GM12878 (cell line): ENCODE measurements around the gene SMPDL3B. TPM values are rescaled to one million over a fixed set of nuclear protein-coding genes. Genes with fewer than 3 reads are reported as not detected.

Experiments used
- ATAC-seq: fragments of 200-7000 bp; cut with Tn5 transposase; 3 replicates; pipeline ENCODE4 v1.9.1; 2020; ENCODE audit warnings: mild to moderate bottlenecking, moderate library complexity
- BruUV-seq: library from RNA; stranded (reverse); fragments of 400-500 nt; replicated peaks from 2 replicates; lab custom pipeline; 2021; lab: Mats Ljungman, UMichigan
- CTCF ChIA-PET: fragments of 300-600 bp; sonication (Branson Sonifier 250); formaldehyde crosslinking; extraction: SDS; loops from one replicate; lab custom pipeline; 2021; ENCODE audit warnings: inconsistent platforms; lab: Yijun Ruan, JAX
- POLR2A ChIA-PET: fragments of 350-600 bp; formaldehyde crosslinking; extraction: SDS; loops from one replicate; lab custom pipeline; 2021; ENCODE audit warnings: inconsistent platforms; lab: Charles Lee
- RAD21 ChIA-PET: fragments of 300-600 bp; sonication (Branson Sonifier 250); formaldehyde crosslinking; loops from one replicate; lab custom pipeline; 2023; ENCODE audit warnings: antibody characterized with exemption; ENCODE audit not compliant: unreplicated experiment; lab: Charles Lee
- SMC1A ChIA-PET: fragments of 300-600 bp; sonication (Branson Sonifier 250); formaldehyde crosslinking; loops from one replicate; lab custom pipeline; 2023; ENCODE audit not compliant: unreplicated experiment, uncharacterized antibody; lab: Charles Lee
- DNase-seq: peaks from one replicate; pipeline ENCODE4 v3.0.0-alpha.2; 2011; ENCODE audit warnings: low read depth, low spot score
- FAIRE-seq: peaks from 3 replicates; lab custom pipeline; 2011; peaks lifted over from hg19 to GRCh38; lab: Jason Lieb, UNC
- H2AFZ ChIP-seq: 2 replicates; pipeline ENCODE4 v1.6.0; 2011; ENCODE audit warnings: low read depth, low read length, control low read depth; ENCODE audit not compliant: control insufficient read depth
- H3K27ac ChIP-seq: 2 replicates; pipeline ENCODE4 v1.5.1; 2011; ENCODE audit warnings: control low read depth; ENCODE audit not compliant: control insufficient read depth, insufficient read depth
- H3K27me3 ChIP-seq, 2 experiments: replicated peaks in 1 of 2; 2 replicates each; pipeline versions ENCODE4 v1.6.0 to v1.6.1; 2011; ENCODE audit warnings: low read length in 1 of 2; ENCODE audit not compliant: control insufficient read depth in 2 of 2, insufficient read depth in 2 of 2
- H3K36me3 ChIP-seq, 2 experiments: 2 replicates each; pipeline ENCODE4 v1.5.1; 2011; ENCODE audit warnings: low read length in 1 of 2; ENCODE audit not compliant: control insufficient read depth in 2 of 2, insufficient read depth in 2 of 2
- H3K4me1 ChIP-seq: 2 replicates; pipeline ENCODE4 v1.6.1; 2011; ENCODE audit warnings: mild to moderate bottlenecking, low read length, moderate library complexity, mixed read lengths; ENCODE audit not compliant: control insufficient read depth, insufficient read depth
- H3K4me2 ChIP-seq: 2 replicates; pipeline ENCODE4 v1.6.0; 2011; ENCODE audit warnings: control low read depth; ENCODE audit not compliant: control insufficient read depth, insufficient read depth
- H3K4me3 ChIP-seq: fragments of 200-600 bp; sonication (generic); 2 replicates; pipeline ENCODE4 v1.5.1; 2016
- H3K79me2 ChIP-seq: 2 replicates; pipeline ENCODE4 v1.6.0; 2011; ENCODE audit warnings: low read length; ENCODE audit not compliant: control insufficient read depth, insufficient read depth
- H3K9ac ChIP-seq: 2 replicates; pipeline ENCODE4 v1.8.0; 2011; ENCODE audit warnings: low read length, control low read depth, mixed read lengths; ENCODE audit not compliant: control insufficient read depth, insufficient read depth
- H3K9me3 ChIP-seq: replicated peaks from 3 replicates; pipeline ENCODE4 v1.5.1; 2011; ENCODE audit warnings: mild to moderate bottlenecking, low read length; ENCODE audit not compliant: control insufficient read depth, insufficient read depth
- H4K20me1 ChIP-seq: 2 replicates; pipeline ENCODE4 v1.6.0; 2011; ENCODE audit not compliant: control insufficient read depth, insufficient read depth
- ASH2L ChIP-seq: fragments of 300-600, 200-600 bp; sonication (generic); IDR thresholded peaks from 2 replicates; pipeline ENCODE4 v1.6.1; 2017; ENCODE audit warnings: low read depth, mild to moderate bottlenecking, borderline replicate concordance
- CBX3 ChIP-seq: fragments of 200-600 bp; sonication (generic); IDR thresholded peaks from 2 replicates; pipeline ENCODE4 v1.6.1; 2016; ENCODE audit warnings: low read depth, borderline replicate concordance
- CTCF ChIP-seq, 3 experiments: IDR thresholded peaks in 2 of 3; conservative IDR thresholded peaks in 1 of 3; 2 replicates each; pipeline ENCODE4 v1.5.1; 2011; ENCODE audit warnings: low read depth in 3 of 3, low read length in 3 of 3, mild to moderate bottlenecking in 3 of 3, control low read depth in 2 of 3, moderate library complexity in 2 of 3, inconsistent platforms in 1 of 3, mixed read lengths in 1 of 3; ENCODE audit not compliant: control insufficient read depth in 2 of 3, insufficient read depth in 1 of 3; ENCODE audit errors: extremely low read depth in 1 of 3
- DPF2 ChIP-seq: fragments of 450-650 bp; IDR thresholded peaks from 2 replicates; pipeline ENCODE4 v1.6.1; 2017; ENCODE audit warnings: mild to moderate bottlenecking
- HCFC1 ChIP-seq: fragments of 150-350 bp; IDR thresholded peaks from 2 replicates; pipeline ENCODE4 v1.6.1; 2014; ENCODE audit warnings: low read length
- HDAC6 ChIP-seq: fragments of 200-600 bp; sonication (generic); IDR thresholded peaks from one replicate; pipeline ENCODE4 v1.8.0; 2017; ENCODE audit warnings: antibody characterized with exemption; ENCODE audit not compliant: unreplicated experiment
- KLF5 ChIP-seq: fragments of 450-650 bp; IDR thresholded peaks from 2 replicates; pipeline ENCODE4 v1.6.1; 2014; ENCODE audit warnings: mild to moderate bottlenecking; ENCODE audit not compliant: partially characterized antibody
- MAX ChIP-seq: IDR thresholded peaks from 2 replicates; pipeline ENCODE4 v1.6.1; 2012; ENCODE audit warnings: low read depth, low read length, improper control_type of control experiment
- NR2F1 ChIP-seq: fragments of 450-650 bp; conservative IDR thresholded peaks from 2 replicates; pipeline ENCODE4 v1.6.1; 2017; ENCODE audit warnings: mild to moderate bottlenecking
- NRF1 ChIP-seq: conservative IDR thresholded peaks from 2 replicates; pipeline ENCODE4 v1.6.1; 2011; ENCODE audit warnings: mild to moderate bottlenecking, low read depth, low read length, improper control_type of control experiment
- PAX5 ChIP-seq: IDR thresholded peaks from 2 replicates; pipeline ENCODE4 v1.6.1; 2011; ENCODE audit warnings: low read depth, low read length, borderline replicate concordance
- RAD51 ChIP-seq: fragments of 450-650 bp; IDR thresholded peaks from 2 replicates; pipeline ENCODE4 v1.6.1; 2016; ENCODE audit warnings: moderate library complexity, mild to moderate bottlenecking, inconsistent platforms
- SP1 ChIP-seq: IDR thresholded peaks from one replicate; pipeline ENCODE4 v1.6.1; 2011; ENCODE audit warnings: low read depth, low read length
- TAF1 ChIP-seq: IDR thresholded peaks from 2 replicates; pipeline ENCODE4 v1.6.1; 2011; ENCODE audit warnings: mild to moderate bottlenecking, low read depth, low read length, borderline replicate concordance
- ZNF217 ChIP-seq: fragments of 450-650 bp; IDR thresholded peaks from 2 replicates; pipeline ENCODE4 v1.6.1; 2017; ENCODE audit warnings: antibody characterized with exemption, mild to moderate bottlenecking
- ZNF622 ChIP-seq: fragments of 450-650 bp; IDR thresholded peaks from 2 replicates; pipeline ENCODE4 v1.6.1; 2017; ENCODE audit warnings: mild to moderate bottlenecking, inconsistent platforms
- ZSCAN29 ChIP-seq: fragments of 450-650 bp; IDR thresholded peaks from 2 replicates; pipeline ENCODE4 v1.6.1; 2017; ENCODE audit warnings: mild to moderate bottlenecking, moderate library complexity
- ZZZ3 ChIP-seq: IDR thresholded peaks from 2 replicates; pipeline ENCODE4 v1.6.1; 2011; ENCODE audit warnings: low read depth; ENCODE audit not compliant: control insufficient read depth, insufficient read length
- WGBS: methylation state at CpG from one replicate; pipeline ENCODE4 v1.1.6; 2016; ENCODE audit warnings: low lambda C conversion rate; ENCODE audit not compliant: insufficient replicate concordance, insufficient coverage; ENCODE audit errors: missing lambda C conversion rate; 5-methylcytosine and 5-hydroxymethylcytosine counted together
- in situ Hi-C: fragments of 300-500 bp; cut with MboI; formaldehyde crosslinking; loops from 9 replicates; pipeline ENCODE4 v1.14.3; 2018; ENCODE audit warnings: mixed read lengths
- intact Hi-C: fragments of 100-400 bp; cut with micrococcal nuclease; formaldehyde crosslinking; loops from one replicate; pipeline ENCODE4 v1.14.2; 2022; ENCODE audit not compliant: unreplicated experiment
- polyA plus RNA-seq, 11 experiments: library from polyadenylated mRNA; depleted of rRNA in 4 of 11; unstranded in 6 of 11; stranded (reverse) in 5 of 11; fragments of >200 nt; fragmentation: Nextera tagmentation in 4 of 11; fragmentation: Illumina TruSeq in 1 of 11; extraction: Ambion mirVana in 4 of 11; extraction: Trizol in 1 of 11; gene quantifications; 1 replicate in 1 of 11; 2 replicates in 10 of 11; pipeline versions ENCODE4 v1.2.1 to v1.2.3, GENCODE V29; 2011 to 2016; ENCODE audit warnings: inconsistent platforms in 2 of 11, missing spikeins in 2 of 11, low read depth in 1 of 11
- total RNA-seq, 4 experiments: library from RNA; depleted of rRNA in 3 of 4; stranded (reverse); fragments of >200 nt in 3 of 4; fragmentation: Illumina TruSeq in 1 of 4; extraction: Trizol in 1 of 4; gene quantifications; 2 replicates each; pipeline versions ENCODE4 v1.2.1 to v1.2.3, GENCODE V29; 2013 to 2021

The SMPDL3B gene
- total and polyA plus RNA-seq, 10 of the 15 experiments (the other 5 are each of a cell fraction or from before 2014, with no cell fraction given), result 0.56 to 2.7 (median 1.0) TPM

- Histone ChIP-seq H3K79me2 (no peaks in the 10 kb centered on the region), H3K27ac (no peak overlapping the region), H3K36me3 (no peaks in the 10 kb centered on the region), H3K4me1 (no peaks in the 10 kb centered on the region), H3K4me3 (no peak overlapping the region), H2AFZ (no peak overlapping the region), H3K27me3 (no peaks in the 10 kb centered on the region), H3K9me3 (no peaks in the 10 kb centered on the region), H3K4me2 (no peak overlapping the region), H3K9ac (no peak overlapping the region), H4K20me1 (no peaks in the 10 kb centered on the region)
- ChIA-PET SMC1A (interaction anchor here (1.5 kb wide), 1 partner anchor 103 kb away, joined by 4 read pairs; no protein-coding TSS in a partner anchor), RAD21 (no interaction called here), CTCF (interaction anchor here (1.1 kb wide), 1 partner anchor 16 kb away, joined by 5 read pairs; no protein-coding TSS in a partner anchor), POLR2A (no interaction called here)
- 62% methylated on average over 10 of the region's 10 CpGs for WGBS
- no TSS peak for BruUV-seq
- no peak for ATAC-seq
- no peak for DNase-seq
- FAIRE-seq, result no peak
- intact Hi-C loops, result loop anchor here (10.0 kb wide), 1 partner anchor 541 kb away; no protein-coding TSS in a partner anchor
- TF ChIP-seq MAX, result no peak
- TF ChIP-seq HDAC6, result no peak
- TF ChIP-seq HCFC1, result no peak
- TF ChIP-seq ZNF622, result no peak
- no peak for TF ChIP-seq ZZZ3
- TF ChIP-seq DPF2, result no peak
- in situ Hi-C loops, result no loop called here
Measured at GRCh38 chr1:27954186-27954585, 19.4 kb downstream of the SMPDL3B start.

- Histone ChIP-seq H3K9me3 (no peaks in the 10 kb centered on the region), H3K4me1 (no peaks in the 10 kb centered on the region), H3K4me2 (no peak overlapping the region), H3K79me2 (no peaks in the 10 kb centered on the region), H3K4me3 (no peak overlapping the region), H3K36me3 (no peaks in the 10 kb centered on the region), H4K20me1 (no peaks in the 10 kb centered on the region), H3K27me3 (no peaks in the 10 kb centered on the region), H3K9ac (no peak overlapping the region), H2AFZ (no peak overlapping the region), H3K27ac (no peak overlapping the region)
- SMC1A ChIA-PET, result interaction anchor here (1.5 kb wide), 1 partner anchor 104 kb away, joined by 4 read pairs; no protein-coding TSS in a partner anchor
- FAIRE-seq, result no peak
- POLR2A ChIA-PET, result no interaction called here
- ATAC-seq, result no peak
- in situ Hi-C loops, result no loop called here
- BruUV-seq, result no TSS peak
- intact Hi-C loops, result loop anchor here (10.0 kb wide), 1 partner anchor 540 kb away; no protein-coding TSS in a partner anchor
- 55% methylated on average over 6 of the region's 6 CpGs for WGBS
- DNase-seq, result no peak
- RAD21 ChIA-PET, result interaction anchor here (1.6 kb wide), 1 partner anchor 97 kb away, joined by 4 read pairs; no protein-coding TSS in a partner anchor
- CTCF ChIA-PET, result interaction anchor here (1.0 to 1.1 kb wide), 2 partner anchors 14 to 17 kb away, joined by 4 to 5 read pairs; no protein-coding TSS in a partner anchor
- TF ChIP-seq CTCF (IDR thresholded peaks at IDR 0.05 in 2 of 3, conservative IDR thresholded peaks at IDR 0.05 in 1 of 3; ENCODE audit: control insufficient read depth in 2 of 3, extremely low read depth in 1 of 3, insufficient read depth in 1 of 3, low read depth in 3 of 3, low read length in 3 of 3) (no peak), RAD51 (no peak), KLF5 (no peak), NR2F1 (no peak), ASH2L (no peak), ZSCAN29 (no peak), SP1 (no peak), CBX3 (no peak), ZNF622 (no peak), ZNF217 (no peak), NRF1 (no peak), TAF1 (no peak), PAX5 (no peak)
Measured at GRCh38 chr1:27955076-27955475, 20.3 kb downstream of the SMPDL3B start.
